Fibroblast of lung (primary cell): ENCODE measurements around the gene HSD3B7.

ENCODE experiments used
- CTCF ChIP-seq, 2 donors: IDR thresholded peaks in 1 of 2; conservative IDR thresholded peaks in 1 of 2; 1 replicate in 1 of 2; 2 replicates in 1 of 2; pipeline ENCODE4 v1.5.1; 2011 to 2012; ENCODE audit warnings: low read length in 2 of 2, control low read depth in 1 of 2, inconsistent platforms in 1 of 2, low read depth in 1 of 2, mild to moderate bottlenecking in 1 of 2
- EZH2 ChIP-seq: IDR thresholded peaks from 2 replicates; pipeline ENCODE4 v1.5.1; 2012; ENCODE audit warnings: low read length, control low read depth, mild to moderate bottlenecking; ENCODE audit errors: missing control alignments

- TF ChIP-seq CTCF (conservative IDR thresholded peaks at IDR 0.05 in 1 of 2, IDR thresholded peaks at IDR 0.05 in 1 of 2; ENCODE audit: low read depth in 1 of 2, low read length in 2 of 2): no peak
- TF ChIP-seq EZH2: no peak
These were observed 25.0 kb downstream of the HSD3B7 start for GRCh38 chr16:31009894-31010584.
